ENCODE results near the gene PLCL1. TPM values are rescaled to one million over a fixed set of nuclear protein-coding genes. Genes with fewer than 3 reads are reported as not detected.
A peak's percentile ranks its signal among the peaks of the same experiment; 100 is the strongest.

PLCL1 gene
- total RNA-seq, 1 donor from 2014 or later, result 2.0 TPM

DNA sequence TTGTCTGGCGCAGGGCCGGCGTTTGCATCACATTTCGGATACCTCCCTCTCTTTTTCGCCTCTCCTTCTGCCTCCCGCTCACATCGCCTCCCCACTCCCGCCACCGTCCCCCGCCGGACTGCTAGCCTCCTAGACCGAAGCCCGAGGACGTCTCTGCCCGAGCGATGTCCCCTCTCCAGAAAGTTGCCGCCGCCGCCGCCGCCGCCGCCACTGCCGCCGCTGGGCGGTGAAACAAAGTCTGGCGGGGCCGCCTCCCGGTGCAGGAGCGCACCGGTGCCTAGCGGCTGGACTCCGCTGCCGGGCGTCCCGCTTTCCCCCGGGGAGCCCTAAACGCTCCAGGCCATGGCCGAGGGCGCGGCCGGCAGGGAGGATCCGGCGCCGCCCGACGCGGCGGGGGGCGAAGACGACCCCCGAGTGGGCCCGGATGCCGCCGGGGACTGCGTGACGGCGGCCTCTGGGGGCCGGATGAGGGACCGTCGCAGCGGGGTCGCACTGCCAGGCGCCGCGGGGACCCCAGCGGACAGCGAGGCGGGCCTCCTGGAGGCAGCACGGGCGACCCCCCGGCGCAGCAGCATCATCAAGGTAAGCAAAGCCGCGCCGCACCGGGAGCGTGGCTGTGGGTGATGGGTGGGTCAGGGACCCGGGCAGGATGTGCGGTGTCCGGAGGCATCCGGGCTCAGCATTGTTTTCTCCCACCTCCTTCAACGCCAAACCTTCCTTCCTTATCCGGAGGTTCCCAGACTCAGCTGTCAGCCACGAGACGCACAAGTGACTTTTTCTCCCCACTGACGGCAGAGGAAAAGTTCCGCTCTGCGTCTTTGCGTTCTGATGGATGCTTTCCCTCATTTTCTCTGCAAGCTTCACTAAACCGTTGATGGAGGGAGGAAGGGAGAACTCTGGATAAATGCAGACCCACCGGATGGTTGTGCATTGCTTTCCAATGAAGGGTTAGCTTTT lies 643 bp downstream of the PLCL1 start:
- DNase-seq (ENCODE audit: low spot score in 2 of 2, unreplicated experiment in 2 of 2), result peak in 1 of 2 experiments; percentile 26
- Mint-ChIP-seq H3K4me3 (peak overlapping the region; percentile 85), H3K27me3 (ENCODE audit: low read depth) (peaks cover 73% of the 10 kb centered on the region), H3K27ac (no peak overlapping the region), H3K9me3 (no peaks in the 10 kb centered on the region), H3K4me1 (peaks cover 11% of the 10 kb centered on the region), H3K36me3 (no peaks in the 10 kb centered on the region)
- TF ChIP-seq, protein P1, sequence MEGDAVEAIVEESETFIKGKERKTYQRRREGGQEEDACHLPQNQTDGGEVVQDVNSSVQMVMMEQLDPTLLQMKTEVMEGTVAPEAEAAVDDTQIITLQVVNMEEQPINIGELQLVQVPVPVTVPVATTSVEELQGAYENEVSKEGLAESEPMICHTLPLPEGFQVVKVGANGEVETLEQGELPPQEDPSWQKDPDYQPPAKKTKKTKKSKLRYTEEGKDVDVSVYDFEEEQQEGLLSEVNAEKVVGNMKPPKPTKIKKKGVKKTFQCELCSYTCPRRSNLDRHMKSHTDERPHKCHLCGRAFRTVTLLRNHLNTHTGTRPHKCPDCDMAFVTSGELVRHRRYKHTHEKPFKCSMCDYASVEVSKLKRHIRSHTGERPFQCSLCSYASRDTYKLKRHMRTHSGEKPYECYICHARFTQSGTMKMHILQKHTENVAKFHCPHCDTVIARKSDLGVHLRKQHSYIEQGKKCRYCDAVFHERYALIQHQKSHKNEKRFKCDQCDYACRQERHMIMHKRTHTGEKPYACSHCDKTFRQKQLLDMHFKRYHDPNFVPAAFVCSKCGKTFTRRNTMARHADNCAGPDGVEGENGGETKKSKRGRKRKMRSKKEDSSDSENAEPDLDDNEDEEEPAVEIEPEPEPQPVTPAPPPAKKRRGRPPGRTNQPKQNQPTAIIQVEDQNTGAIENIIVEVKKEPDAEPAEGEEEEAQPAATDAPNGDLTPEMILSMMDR (IDR thresholded peaks at IDR 0.05; ENCODE audit: unreplicated experiment), result no peak

DNA sequence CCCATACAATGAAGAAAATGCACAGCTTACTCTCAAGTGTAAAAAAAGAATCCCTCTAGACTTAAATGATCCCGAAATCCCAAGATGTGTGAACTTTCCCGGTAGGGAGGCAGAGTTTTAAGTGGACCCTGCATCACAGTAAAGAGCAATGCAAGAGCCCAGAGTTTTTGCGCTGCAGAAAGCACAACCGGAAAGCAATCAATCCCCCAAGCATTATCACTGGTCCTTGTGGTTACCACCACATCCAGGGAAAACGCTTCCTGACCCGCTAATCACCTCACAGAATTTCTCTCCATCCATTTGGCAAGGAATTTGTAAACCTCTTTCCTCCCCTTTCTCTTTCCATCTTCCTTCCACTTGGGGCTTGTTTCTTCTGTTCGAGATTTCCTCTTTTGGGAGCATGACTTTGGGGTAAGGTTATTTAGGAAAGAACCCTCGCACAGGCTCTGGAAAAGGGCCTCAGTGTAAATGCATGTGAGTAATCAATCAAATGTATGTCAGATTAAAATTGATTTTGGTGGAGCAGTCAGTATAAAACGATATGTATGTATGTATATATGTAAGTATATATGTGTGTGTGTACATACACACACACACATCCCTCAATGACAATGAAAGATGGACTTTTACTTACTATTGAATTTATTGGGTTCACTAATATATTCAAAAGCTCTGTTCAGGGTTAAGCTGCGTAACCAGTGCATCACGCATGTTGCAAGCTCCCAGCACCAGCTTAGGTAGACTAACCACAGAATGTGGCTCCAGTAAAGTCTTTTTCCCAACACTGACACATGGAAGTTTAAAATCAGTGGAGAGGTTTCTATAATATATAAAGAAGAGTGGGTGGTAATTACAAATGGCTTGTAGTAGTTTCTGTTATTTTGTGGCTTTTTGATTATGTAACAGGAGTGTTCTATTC lies 1.6 kb downstream of the PLCL1 start:
- H3K27ac Mint-ChIP-seq, result no peak overlapping the region

GRCh38 chr2:197809064-197809463 lies 4.7 kb downstream of the PLCL1 start:
- DNase-seq (ENCODE audit: low spot score in 2 of 2, unreplicated experiment in 2 of 2), result no peak
- Mint-ChIP-seq H3K4me1 (peaks cover 7% of the 10 kb centered on the region), H3K27ac (no peak overlapping the region), H3K27me3 (ENCODE audit: low read depth) (peaks cover 69% of the 10 kb centered on the region), H3K36me3 (no peaks in the 10 kb centered on the region), H3K9me3 (no peaks in the 10 kb centered on the region), H3K4me3 (no peak overlapping the region)
- TF ChIP-seq, protein P1 (IDR thresholded peaks at IDR 0.05; ENCODE audit: unreplicated experiment), result no peak

More for the DNA sequence above, 1.6 kb downstream of the PLCL1 start:
- peaks cover 77% of the 10 kb centered on the region for H3K27me3 Mint-ChIP-seq (ENCODE audit: low read depth)
- TF ChIP-seq, protein P1 (IDR thresholded peaks at IDR 0.05; ENCODE audit: unreplicated experiment), result no peak
- H3K4me1 Mint-ChIP-seq, result peaks cover 11% of the 10 kb centered on the region
- H3K4me3 Mint-ChIP-seq, result peak overlapping the region; percentile 79
- no peak for DNase-seq (ENCODE audit: low spot score in 2 of 2, unreplicated experiment in 2 of 2)
- H3K36me3 Mint-ChIP-seq, result no peaks in the 10 kb centered on the region
- H3K9me3 Mint-ChIP-seq, result no peaks in the 10 kb centered on the region

DNA sequence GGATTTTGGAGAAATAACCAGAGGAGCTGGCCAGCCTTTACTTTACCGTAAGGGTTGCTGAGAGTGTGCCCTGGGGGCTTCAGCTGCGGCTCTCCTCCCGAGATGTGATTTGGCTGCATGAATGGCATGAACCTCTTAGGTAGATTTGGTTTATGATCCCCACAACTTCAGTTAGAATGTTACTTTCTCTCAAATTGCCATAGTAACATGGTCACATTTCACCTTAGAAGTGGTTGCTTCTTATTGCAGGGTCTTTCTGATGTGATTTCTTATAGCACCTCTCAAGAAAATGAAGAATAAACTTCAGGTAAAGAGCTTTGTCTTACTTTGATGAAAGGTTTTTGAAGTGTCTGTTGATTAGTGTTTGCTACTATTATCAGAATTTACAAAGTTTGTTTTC lies 5.6 kb downstream of the PLCL1 start:
- no peak overlapping the region for H3K4me3 Mint-ChIP-seq
- peaks cover 63% of the 10 kb centered on the region for H3K27me3 Mint-ChIP-seq (ENCODE audit: low read depth)
- DNase-seq (ENCODE audit: low spot score in 2 of 2, unreplicated experiment in 2 of 2), result no peak
- no peaks in the 10 kb centered on the region for H3K36me3 Mint-ChIP-seq
- peaks cover 4% of the 10 kb centered on the region for H3K4me1 Mint-ChIP-seq
- H3K9me3 Mint-ChIP-seq, result no peaks in the 10 kb centered on the region
- H3K27ac Mint-ChIP-seq, result no peak overlapping the region
- TF ChIP-seq, protein P1 (IDR thresholded peaks at IDR 0.05; ENCODE audit: unreplicated experiment), result no peak

GRCh38 chr2:197810491-197810890 lies 6.1 kb downstream of the PLCL1 start:
- TF ChIP-seq, protein P1 (IDR thresholded peaks at IDR 0.05; ENCODE audit: unreplicated experiment), result no peak
- H3K9me3 Mint-ChIP-seq, result no peaks in the 10 kb centered on the region
- H3K4me1 Mint-ChIP-seq, result peaks cover 2% of the 10 kb centered on the region
- H3K4me3 Mint-ChIP-seq, result no peak overlapping the region
- DNase-seq (ENCODE audit: low spot score in 2 of 2, unreplicated experiment in 2 of 2), result no peak
- peaks cover 61% of the 10 kb centered on the region for H3K27me3 Mint-ChIP-seq (ENCODE audit: low read depth)
- H3K36me3 Mint-ChIP-seq, result no peaks in the 10 kb centered on the region
- H3K27ac Mint-ChIP-seq, result no peak overlapping the region
